ENCODE data around the gene C5orf34. TPM values are rescaled to one million over a fixed set of nuclear protein-coding genes. Genes with fewer than 3 reads are reported as not detected.
"Not testable (repeated sequence)": the region's sequence is repeated elsewhere in the genome, so short reads cannot be mapped to it uniquely, and the experiment has no call there.

Gene C5orf34
- total and polyA plus RNA-seq, 3 experiments from 2014 or later, result 0.91 to 9.0 (median 7.4) TPM

- Mint-ChIP-seq H3K36me3 (peaks cover 0 to 8% (median 0%) of the 10 kb centered on the region in 3 donors), H3K27ac (peak overlapping the region; percentile 83 to 99 (median 94)), H3K9me3 (no peaks in the 10 kb centered on the region), H3K4me3 (peak overlapping the region; percentile 91 to 98 (median 94)), H3K27me3 (peaks cover 0 to 1% of the 10 kb centered on the region in 2 donors), H3K4me1 (peaks cover 24 to 36% (median 30%) of the 10 kb centered on the region in 3 donors)
- ChIA-PET POLR2A (interaction anchor here (1.2 to 1.6 kb wide), 3 partner anchors 30 to 201 kb away, joined by 3 to 33 read pairs (median 4); partner anchors contain the start of genes HMGCS1 and TMEM267), CTCF (interaction anchor here (1.2 to 2.7 kb wide), 2 partner anchors 30 to 40 kb away, joined by 3 to 22 read pairs; partner anchors contain the start of gene TMEM267)
- no peaks in the 10 kb centered on the region for H3K36me3 ChIP-seq (ENCODE audit: insufficient read depth, low read length)
- peak overlapping the region; percentile 83 for H3K27ac ChIP-seq (ENCODE audit: low read depth, low read length)
- peaks cover 9% of the 10 kb centered on the region for H3K4me1 ChIP-seq (ENCODE audit: insufficient read depth, low read length)
- peak overlapping the region; percentile 86 for H3K4me3 ChIP-seq (ENCODE audit: low read length)
- H3K27me3 ChIP-seq (ENCODE audit: insufficient read depth, low read length, poor library complexity, severe bottlenecking), result no peaks in the 10 kb centered on the region
- no peaks in the 10 kb centered on the region for H3K9me3 ChIP-seq (ENCODE audit: low read length)
- no peak for DNase-seq
These were observed 505 bp downstream of the C5orf34 start for GRCh38 chr5:43514471-43514815.

GRCh38 chr5:43514025-43514424 is 923 bp downstream of the C5orf34 start:
- H3K36me3 ChIP-seq (ENCODE audit: insufficient read depth, low read length), result no peaks in the 10 kb centered on the region
- H3K27ac ChIP-seq (ENCODE audit: low read depth, low read length), result peak overlapping the region; percentile 83
- no peak for DNase-seq
- no peaks in the 10 kb centered on the region for H3K27me3 ChIP-seq (ENCODE audit: insufficient read depth, low read length, poor library complexity, severe bottlenecking)
- Mint-ChIP-seq H3K27ac (peak overlapping the region in 7 of 8 donors; percentile 54 to 99 (median 91)), H3K27me3 (peaks cover 0 to 1% of the 10 kb centered on the region in 2 donors), H3K9me3 (no peaks in the 10 kb centered on the region), H3K4me1 (peaks cover 24 to 36% (median 30%) of the 10 kb centered on the region in 3 donors), H3K4me3 (peak overlapping the region; percentile 91 to 98 (median 94)), H3K36me3 (peaks cover 0 to 9% (median 0%) of the 10 kb centered on the region in 3 donors)
- ChIA-PET CTCF (interaction anchor here (1.2 to 2.7 kb wide), 2 partner anchors 30 to 41 kb away, joined by 3 to 22 read pairs; partner anchors contain the start of gene TMEM267), POLR2A (interaction anchor here (1.5 kb wide), 1 partner anchor 201 kb away, joined by 4 read pairs; the partner anchor contains the start of gene HMGCS1)
- H3K9me3 ChIP-seq (ENCODE audit: low read length), result no peaks in the 10 kb centered on the region
- peak overlapping the region; percentile 86 for H3K4me3 ChIP-seq (ENCODE audit: low read length)
- H3K4me1 ChIP-seq (ENCODE audit: insufficient read depth, low read length), result peaks cover 9% of the 10 kb centered on the region

- DNase-seq; H3K27me3 Mint-ChIP-seq; POLR2A ChIA-PET; H3K4me3 Mint-ChIP-seq; H3K27ac Mint-ChIP-seq; H3K9me3 ChIP-seq (ENCODE audit: low read length); H3K4me1 ChIP-seq (ENCODE audit: insufficient read depth, low read length); H3K4me3 ChIP-seq (ENCODE audit: low read length); H3K36me3 ChIP-seq (ENCODE audit: insufficient read depth, low read length); H3K9me3 Mint-ChIP-seq; H3K27ac ChIP-seq (ENCODE audit: low read depth, low read length); CTCF ChIA-PET; H3K27me3 ChIP-seq (ENCODE audit: insufficient read depth, low read length, poor library complexity, severe bottlenecking): not testable (repeated sequence)
- H3K36me3 Mint-ChIP-seq, result peaks cover 0 to 16% (median 4%) of the 10 kb centered on the region in 3 donors
- peaks cover 24 to 36% (median 30%) of the 10 kb centered on the region in 3 donors for H3K4me1 Mint-ChIP-seq
These were observed 3.9 kb downstream of the C5orf34 start for GRCh38 chr5:43511062-43511461.

- Mint-ChIP-seq H3K9me3 (no peaks in the 10 kb centered on the region), H3K27ac (no peak overlapping the region), H3K27me3 (peaks cover 0 to 2% of the 10 kb centered on the region in 2 donors), H3K4me3 (peak overlapping the region in 1 of 7 donors; percentile 20), H3K4me1 (peaks cover 0 to 4% (median 0%) of the 10 kb centered on the region in 3 donors), H3K36me3 (peaks cover 9 to 13% (median 12%) of the 10 kb centered on the region in 3 donors)
- no peaks in the 10 kb centered on the region for H3K4me1 ChIP-seq (ENCODE audit: insufficient read depth, low read length)
- no peak overlapping the region for H3K4me3 ChIP-seq (ENCODE audit: low read length)
- POLR2A ChIA-PET, result no interaction called here
- H3K27me3 ChIP-seq (ENCODE audit: insufficient read depth, low read length, poor library complexity, severe bottlenecking), result no peaks in the 10 kb centered on the region
- no peak for DNase-seq
- H3K36me3 ChIP-seq (ENCODE audit: insufficient read depth, low read length), result no peaks in the 10 kb centered on the region
- no peak overlapping the region for H3K27ac ChIP-seq (ENCODE audit: low read depth, low read length)
- H3K9me3 ChIP-seq (ENCODE audit: low read length), result no peaks in the 10 kb centered on the region
- CTCF ChIA-PET, result no interaction called here
These were observed 16.4 kb downstream of the C5orf34 start for GRCh38 chr5:43498581-43498980.

- DNase-seq, result no peak
- peak overlapping the region in 5 of 8 donors; percentile 5 to 82 (median 39) for H3K27ac Mint-ChIP-seq
- Histone ChIP-seq H3K9me3 (ENCODE audit: low read length) (no peaks in the 10 kb centered on the region), H3K27ac (ENCODE audit: low read depth, low read length) (no peak overlapping the region), H3K27me3 (ENCODE audit: insufficient read depth, low read length, poor library complexity, severe bottlenecking) (no peaks in the 10 kb centered on the region), H3K36me3 (ENCODE audit: insufficient read depth, low read length) (no peaks in the 10 kb centered on the region), H3K4me1 (ENCODE audit: insufficient read depth, low read length) (no peaks in the 10 kb centered on the region), H3K4me3 (ENCODE audit: low read length) (no peak overlapping the region)
- peaks cover 5 to 12% (median 6%) of the 10 kb centered on the region in 3 donors for H3K36me3 Mint-ChIP-seq
- H3K9me3 Mint-ChIP-seq, result no peaks in the 10 kb centered on the region
- ChIA-PET CTCF (interaction anchor here (0.8 kb wide), 1 partner anchor 13 kb away, joined by 3 read pairs; the partner anchor contains the start of gene TMEM267), POLR2A (no interaction called here)
- H3K27me3 Mint-ChIP-seq, result peaks cover 0 to 2% of the 10 kb centered on the region in 2 donors
- peaks cover 0 to 4% (median 0%) of the 10 kb centered on the region in 3 donors for H3K4me1 Mint-ChIP-seq
- peak overlapping the region in 6 of 7 donors; percentile 10 to 89 (median 56) for H3K4me3 Mint-ChIP-seq
These were observed 17.4 kb downstream of the C5orf34 start for GRCh38 chr5:43497311-43498104.

GRCh38 chr5:43491326-43491725 is 23.6 kb downstream of the C5orf34 start:
- Histone ChIP-seq H3K36me3 (ENCODE audit: insufficient read depth, low read length) (no peaks in the 10 kb centered on the region), H3K4me3 (ENCODE audit: low read length) (no peak overlapping the region), H3K27ac (ENCODE audit: low read depth, low read length) (no peak overlapping the region), H3K27me3 (ENCODE audit: insufficient read depth, low read length, poor library complexity, severe bottlenecking) (no peaks in the 10 kb centered on the region), H3K4me1 (ENCODE audit: insufficient read depth, low read length) (peaks cover under 1% of the 10 kb centered on the region), H3K9me3 (ENCODE audit: low read length) (no peaks in the 10 kb centered on the region)
- no peak overlapping the region for H3K27ac Mint-ChIP-seq
- no peaks in the 10 kb centered on the region for H3K27me3 Mint-ChIP-seq
- POLR2A ChIA-PET, result no interaction called here
- no peak overlapping the region for H3K4me3 Mint-ChIP-seq
- H3K4me1 Mint-ChIP-seq, result no peaks in the 10 kb centered on the region
- peaks cover 0 to 8% (median 4%) of the 10 kb centered on the region in 3 donors for H3K36me3 Mint-ChIP-seq
- DNase-seq, result no peak
- H3K9me3 Mint-ChIP-seq, result no peaks in the 10 kb centered on the region
- CTCF ChIA-PET, result no interaction called here

- Mint-ChIP-seq H3K27me3 (no peaks in the 10 kb centered on the region), H3K36me3 (peaks cover 0 to 18% (median 4%) of the 10 kb centered on the region in 3 donors), H3K4me3 (no peak overlapping the region), H3K9me3 (no peaks in the 10 kb centered on the region), H3K4me1 (peaks cover 28 to 40% (median 38%) of the 10 kb centered on the region in 3 donors), H3K27ac (peak overlapping the region in 5 of 8 donors; percentile 60 to 100 (median 89))
- ChIA-PET CTCF (interaction anchor here (0.8 to 2.8 kb wide), 2 partner anchors 174 to 180 kb away, joined by 3 to 33 read pairs; partner anchors contain the start of gene HMGCS1), POLR2A (interaction anchor here (3.2 kb wide), 1 partner anchor 70 kb away, joined by 49 read pairs; the partner anchor contains the start of gene PAIP1)
- H3K36me3 ChIP-seq (ENCODE audit: insufficient read depth, low read length), result no peaks in the 10 kb centered on the region
- no peak overlapping the region for H3K27ac ChIP-seq (ENCODE audit: low read depth, low read length)
- H3K4me3 ChIP-seq (ENCODE audit: low read length), result no peak overlapping the region
- H3K4me1 ChIP-seq (ENCODE audit: insufficient read depth, low read length), result peaks cover 32% of the 10 kb centered on the region
- no peaks in the 10 kb centered on the region for H3K27me3 ChIP-seq (ENCODE audit: insufficient read depth, low read length, poor library complexity, severe bottlenecking)
- no peak for DNase-seq
- H3K9me3 ChIP-seq (ENCODE audit: low read length), result no peaks in the 10 kb centered on the region
These were observed 28.6 kb downstream of the C5orf34 start for GRCh38 chr5:43486353-43486752.

Data from CD8-positive, alpha-beta memory T cell (primary cell).